Type B pancreatic cell (in vitro differentiated cells): ENCODE data around the gene KCNK17. TPM values are rescaled to one million over a fixed set of nuclear protein-coding genes. Genes with fewer than 3 reads are reported as not detected.

Experiments
- DNase-seq: peaks from one replicate; pipeline ENCODE4 v3.0.0; 2021; ENCODE audit warnings: mixed read lengths; ENCODE audit not compliant: unreplicated experiment; ENCODE audit errors: extremely low spot score
- H3K27ac Mint-ChIP-seq: 2 replicates; pipeline ENCODE4 v1.8.0; 2021; ENCODE audit warnings: mild to moderate bottlenecking, mixed read lengths
- H3K27me3 Mint-ChIP-seq: 2 replicates; pipeline ENCODE4 v1.8.0; 2021; ENCODE audit warnings: mixed read lengths
- H3K36me3 Mint-ChIP-seq: 2 replicates; pipeline ENCODE4 v1.8.0; 2021; ENCODE audit warnings: mixed read lengths
- H3K4me1 Mint-ChIP-seq: one replicate; pipeline ENCODE4 v1.8.0; 2021; ENCODE audit warnings: mixed read lengths; ENCODE audit not compliant: unreplicated experiment
- H3K4me3 Mint-ChIP-seq: 2 replicates; pipeline ENCODE4 v1.8.0; 2021; ENCODE audit warnings: mild to moderate bottlenecking, mixed read lengths
- H3K9me3 Mint-ChIP-seq: 2 replicates; pipeline ENCODE4 v1.8.0; 2021; ENCODE audit warnings: mixed read lengths
- total RNA-seq: library from RNA; stranded (reverse); gene quantifications from 2 replicates; pipeline ENCODE4 v1.2.1, GENCODE V29; 2021; ENCODE audit warnings: low replicate concordance
- TF ChIP-seq, protein P1 (sequence below): fragments of 200-600 bp; sonication (generic); conservative IDR thresholded peaks from 2 replicates; pipeline ENCODE4 v1.5.0; 2021; ENCODE audit warnings: antibody characterized with exemption, mild to moderate bottlenecking

KCNK17 gene
- total RNA-seq, 1 donor from 2014 or later: 9.9 TPM

DNA sequence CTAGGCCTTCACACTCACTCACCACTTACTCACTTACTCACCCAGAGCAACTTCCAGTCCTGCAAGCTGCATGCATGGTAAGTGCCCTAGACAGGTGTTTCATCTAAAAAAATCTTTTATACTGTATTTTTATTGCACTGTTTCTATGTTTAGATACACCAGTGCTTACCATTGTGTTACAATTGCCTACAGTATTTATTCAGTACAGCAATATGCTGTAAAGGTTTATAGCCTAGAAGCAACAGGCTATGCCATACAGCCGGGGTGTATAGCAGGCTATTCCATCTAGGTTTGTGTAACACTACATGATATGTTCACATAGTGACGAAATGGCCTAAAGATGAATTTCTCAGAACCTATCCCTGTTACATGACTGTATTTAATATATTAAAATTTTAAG, 47.8 kb downstream of the KCNK17 start:
- Mint-ChIP-seq H3K9me3 (no peaks in the 10 kb centered on the region), H3K4me3 (no peak overlapping the region), H3K27ac (no peak overlapping the region), H3K4me1 (no peaks in the 10 kb centered on the region), H3K36me3 (no peaks in the 10 kb centered on the region), H3K27me3 (no peaks in the 10 kb centered on the region)
- TF ChIP-seq, protein P1, sequence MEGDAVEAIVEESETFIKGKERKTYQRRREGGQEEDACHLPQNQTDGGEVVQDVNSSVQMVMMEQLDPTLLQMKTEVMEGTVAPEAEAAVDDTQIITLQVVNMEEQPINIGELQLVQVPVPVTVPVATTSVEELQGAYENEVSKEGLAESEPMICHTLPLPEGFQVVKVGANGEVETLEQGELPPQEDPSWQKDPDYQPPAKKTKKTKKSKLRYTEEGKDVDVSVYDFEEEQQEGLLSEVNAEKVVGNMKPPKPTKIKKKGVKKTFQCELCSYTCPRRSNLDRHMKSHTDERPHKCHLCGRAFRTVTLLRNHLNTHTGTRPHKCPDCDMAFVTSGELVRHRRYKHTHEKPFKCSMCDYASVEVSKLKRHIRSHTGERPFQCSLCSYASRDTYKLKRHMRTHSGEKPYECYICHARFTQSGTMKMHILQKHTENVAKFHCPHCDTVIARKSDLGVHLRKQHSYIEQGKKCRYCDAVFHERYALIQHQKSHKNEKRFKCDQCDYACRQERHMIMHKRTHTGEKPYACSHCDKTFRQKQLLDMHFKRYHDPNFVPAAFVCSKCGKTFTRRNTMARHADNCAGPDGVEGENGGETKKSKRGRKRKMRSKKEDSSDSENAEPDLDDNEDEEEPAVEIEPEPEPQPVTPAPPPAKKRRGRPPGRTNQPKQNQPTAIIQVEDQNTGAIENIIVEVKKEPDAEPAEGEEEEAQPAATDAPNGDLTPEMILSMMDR: no peak
- no peak for DNase-seq

DNA sequence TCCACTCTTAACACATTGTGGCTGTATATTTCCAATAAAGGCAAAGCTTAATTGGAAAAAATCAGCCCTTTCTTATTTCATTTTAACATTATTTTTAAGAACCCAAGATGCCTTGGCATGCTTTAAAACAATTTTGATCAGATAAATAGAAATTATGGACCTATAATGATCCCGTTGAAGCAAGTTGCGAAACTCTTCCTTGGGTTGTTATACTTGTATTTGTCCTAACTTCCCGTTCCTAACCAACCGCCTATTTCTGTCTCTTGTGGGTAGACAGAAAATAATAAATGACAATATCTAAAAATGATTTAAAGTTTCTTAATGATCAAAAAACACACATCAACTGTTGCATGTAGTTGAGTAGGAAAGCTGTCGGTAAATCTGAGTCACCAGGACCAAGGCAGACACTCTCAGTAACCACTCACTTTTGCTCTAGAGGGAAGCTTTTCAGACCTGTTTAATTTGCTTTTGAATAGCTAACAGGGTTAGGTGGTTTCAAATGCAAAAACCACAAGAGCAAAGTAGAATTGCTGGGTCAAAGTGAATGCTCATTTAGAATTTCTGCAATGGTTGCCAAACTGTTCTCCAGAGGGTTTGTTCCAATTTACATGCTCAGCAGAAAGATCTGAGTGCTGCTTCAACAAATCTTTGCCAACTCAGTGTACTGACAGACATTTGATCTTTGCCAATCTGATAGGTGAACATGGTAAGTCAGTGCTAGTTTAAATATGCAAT, 50.7 kb downstream of the KCNK17 start:
- peaks cover 5% of the 10 kb centered on the region for H3K27me3 Mint-ChIP-seq
- H3K27ac Mint-ChIP-seq: no peak overlapping the region
- no peaks in the 10 kb centered on the region for H3K36me3 Mint-ChIP-seq
- no peaks in the 10 kb centered on the region for H3K4me1 Mint-ChIP-seq
- no peak for DNase-seq
- H3K9me3 Mint-ChIP-seq: no peaks in the 10 kb centered on the region
- no peak overlapping the region for H3K4me3 Mint-ChIP-seq
- TF ChIP-seq, protein P1: no peak

DNA sequence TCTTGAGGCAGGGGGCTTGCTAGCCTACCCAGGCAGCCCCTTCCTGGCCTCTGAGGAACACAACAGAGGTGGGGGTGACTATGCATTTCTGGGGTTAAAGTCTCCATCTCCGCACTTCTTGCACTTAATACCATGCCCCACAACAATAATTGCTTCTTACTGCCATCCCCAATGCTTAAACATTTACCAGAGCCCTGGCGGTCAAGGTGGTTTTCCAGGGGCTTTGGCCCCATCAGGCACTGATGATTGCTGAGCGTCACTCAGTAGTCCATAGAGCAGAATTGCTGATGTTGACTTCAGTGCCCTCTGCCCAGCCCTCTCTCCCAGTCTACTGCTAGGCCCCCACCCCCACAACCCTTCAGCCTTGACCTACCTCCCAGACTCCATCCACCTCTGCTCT, 52.5 kb downstream of the KCNK17 start:
- Mint-ChIP-seq H3K4me1 (no peaks in the 10 kb centered on the region), H3K9me3 (no peaks in the 10 kb centered on the region), H3K4me3 (no peak overlapping the region), H3K27ac (no peak overlapping the region), H3K36me3 (no peaks in the 10 kb centered on the region), H3K27me3 (peaks cover 5% of the 10 kb centered on the region)
- TF ChIP-seq, protein P1: no peak
- no peak for DNase-seq

DNA sequence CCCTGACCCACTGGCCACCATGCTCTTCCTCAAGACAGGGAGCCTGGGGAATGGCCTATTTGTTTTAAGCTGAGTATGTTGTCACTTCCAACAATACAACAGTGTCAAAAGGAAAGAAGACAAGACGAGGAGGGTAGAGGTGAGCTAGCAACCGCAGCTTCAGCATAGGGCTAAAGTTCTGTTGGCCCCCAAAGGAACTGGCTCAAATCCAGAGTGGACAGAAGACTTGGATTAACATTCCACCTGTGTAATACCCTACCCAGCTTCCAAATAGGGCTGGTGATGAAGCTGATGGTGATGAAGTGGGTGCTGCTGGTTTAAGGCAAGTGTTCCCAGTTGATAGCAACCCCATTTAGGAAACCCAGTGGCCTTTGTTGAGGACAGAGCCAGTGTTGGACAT, 53.3 kb downstream of the KCNK17 start:
- no peak overlapping the region for H3K4me3 Mint-ChIP-seq
- H3K36me3 Mint-ChIP-seq: no peaks in the 10 kb centered on the region
- no peaks in the 10 kb centered on the region for H3K9me3 Mint-ChIP-seq
- TF ChIP-seq, protein P1: no peak
- H3K4me1 Mint-ChIP-seq: peaks cover 5% of the 10 kb centered on the region
- peaks cover 5% of the 10 kb centered on the region for H3K27me3 Mint-ChIP-seq
- no peak for DNase-seq
- no peak overlapping the region for H3K27ac Mint-ChIP-seq

DNA sequence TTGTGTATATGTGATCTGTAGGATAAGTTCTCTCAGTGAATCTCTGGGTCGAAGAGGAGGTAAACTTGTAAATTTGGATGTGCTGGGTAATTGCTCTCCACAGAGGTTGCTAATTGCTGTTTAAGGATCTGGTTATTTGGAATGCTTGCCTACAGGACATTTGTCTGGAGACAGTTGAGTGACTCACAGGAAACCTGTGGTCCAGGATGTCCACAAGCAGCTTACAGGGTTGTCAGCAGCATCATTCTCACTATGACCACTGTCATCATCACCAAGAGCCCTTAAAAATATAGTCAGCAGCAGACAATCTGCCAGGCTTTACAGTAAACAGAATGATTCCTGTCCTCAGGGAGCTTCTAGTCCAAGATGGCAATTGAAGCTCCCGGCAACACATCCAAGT, 53.8 kb downstream of the KCNK17 start:
- Mint-ChIP-seq H3K4me3 (no peak overlapping the region), H3K27ac (no peak overlapping the region), H3K4me1 (peaks cover 5% of the 10 kb centered on the region), H3K36me3 (no peaks in the 10 kb centered on the region), H3K27me3 (peaks cover 5% of the 10 kb centered on the region), H3K9me3 (no peaks in the 10 kb centered on the region)
- TF ChIP-seq, protein P1: no peak
- no peak for DNase-seq
